Measurements from ENCODE around the gene ATG4C.

DNA sequence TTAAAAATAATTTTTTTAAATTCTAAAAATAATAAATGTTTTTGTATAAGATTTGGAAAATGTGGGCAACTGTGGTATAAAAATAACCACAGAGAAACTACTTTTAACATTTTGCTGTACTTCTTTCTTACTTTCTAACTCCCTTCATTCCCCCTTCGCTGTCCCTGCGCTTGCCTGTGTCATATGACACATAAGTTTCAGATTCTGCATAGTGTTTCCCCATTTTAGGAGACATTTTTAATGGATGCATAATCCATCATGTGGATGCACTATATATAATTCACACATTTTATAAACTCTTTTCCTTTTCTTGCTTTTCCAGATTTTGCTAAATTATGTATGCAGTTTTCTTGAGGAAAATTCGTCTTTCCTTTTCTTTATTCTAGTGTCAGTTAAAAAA lies 16.3 kb downstream of the ATG4C start:
- TF ChIP-seq, protein P1, sequence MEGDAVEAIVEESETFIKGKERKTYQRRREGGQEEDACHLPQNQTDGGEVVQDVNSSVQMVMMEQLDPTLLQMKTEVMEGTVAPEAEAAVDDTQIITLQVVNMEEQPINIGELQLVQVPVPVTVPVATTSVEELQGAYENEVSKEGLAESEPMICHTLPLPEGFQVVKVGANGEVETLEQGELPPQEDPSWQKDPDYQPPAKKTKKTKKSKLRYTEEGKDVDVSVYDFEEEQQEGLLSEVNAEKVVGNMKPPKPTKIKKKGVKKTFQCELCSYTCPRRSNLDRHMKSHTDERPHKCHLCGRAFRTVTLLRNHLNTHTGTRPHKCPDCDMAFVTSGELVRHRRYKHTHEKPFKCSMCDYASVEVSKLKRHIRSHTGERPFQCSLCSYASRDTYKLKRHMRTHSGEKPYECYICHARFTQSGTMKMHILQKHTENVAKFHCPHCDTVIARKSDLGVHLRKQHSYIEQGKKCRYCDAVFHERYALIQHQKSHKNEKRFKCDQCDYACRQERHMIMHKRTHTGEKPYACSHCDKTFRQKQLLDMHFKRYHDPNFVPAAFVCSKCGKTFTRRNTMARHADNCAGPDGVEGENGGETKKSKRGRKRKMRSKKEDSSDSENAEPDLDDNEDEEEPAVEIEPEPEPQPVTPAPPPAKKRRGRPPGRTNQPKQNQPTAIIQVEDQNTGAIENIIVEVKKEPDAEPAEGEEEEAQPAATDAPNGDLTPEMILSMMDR (IDR thresholded peaks at IDR 0.05), result no peak
- TF ChIP-seq POLR2A (IDR thresholded peaks at IDR 0.05), result no peak

Data from breast epithelium (tissue), 3 donors.